ENCODE data around the gene ZNF98.

ZNF98 gene

GRCh38 chr19:22422211-22422610 lies at the start of gene ZNF98:
Gene ZNF98, minus strand, starts transcription at chr19:22422346. Its CDS starts 122 bp downstream, at chr19:22422224.
- no peak for DNase-seq

GRCh38 chr19:22446605-22447004 lies 24.5 kb upstream of the ZNF98 start:
- no peak for DNase-seq

GRCh38 chr19:22438011-22438410 lies 15.9 kb upstream of the ZNF98 start:
- no peak for DNase-seq

- no peak for DNase-seq
Measured at GRCh38 chr19:22427960-22428913, 6.1 kb upstream of the ZNF98 start.

DNA sequence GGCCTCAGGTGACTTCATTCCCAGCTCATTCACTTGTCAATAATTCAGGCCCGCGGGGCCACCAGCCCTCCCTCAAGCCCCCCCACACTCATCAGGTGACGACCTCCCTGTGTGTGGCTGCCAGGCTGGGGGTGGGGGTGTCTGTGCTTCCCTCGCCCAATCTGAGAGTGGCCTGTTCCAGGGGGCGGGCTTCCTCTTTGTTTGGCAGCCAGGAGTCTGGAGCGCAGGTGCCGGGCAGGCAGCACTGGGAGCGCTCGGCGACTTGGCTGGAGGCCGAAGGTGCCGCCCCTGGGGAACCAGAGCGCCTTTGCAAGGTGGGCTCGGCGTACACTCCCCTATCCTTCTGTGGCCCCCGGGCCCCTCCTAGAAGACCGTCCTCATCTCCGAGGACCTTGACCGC lies 5.4 kb upstream of the ZNF98 start:
- DNase-seq = no peak

- DNase-seq = no peak
Measured at GRCh38 chr19:22426901-22427300, 4.8 kb upstream of the ZNF98 start.

GRCh38 chr19:22421797-22422196 lies 349 bp downstream of the ZNF98 start:
- no peak for DNase-seq

DNA sequence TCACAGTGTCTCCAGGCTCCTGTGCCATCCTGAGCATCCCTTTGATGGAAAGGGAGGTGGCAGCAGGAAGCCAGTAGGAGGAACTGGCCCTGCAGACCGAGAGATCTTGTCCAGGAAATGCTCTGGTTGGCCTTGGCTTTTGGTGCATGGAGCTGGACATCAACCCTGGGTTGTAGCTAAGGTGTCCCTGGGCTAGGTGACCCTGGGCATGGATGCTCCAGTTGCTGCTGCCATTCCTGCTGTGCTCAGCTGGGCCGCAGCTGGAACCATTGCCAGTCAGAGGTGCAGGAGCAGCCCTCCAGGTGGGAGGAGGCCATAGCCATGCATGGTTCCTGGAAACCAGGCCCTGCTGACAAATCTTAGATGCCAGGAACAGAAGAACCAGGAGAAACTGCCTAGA lies 67.5 kb downstream of the ZNF98 start:
- no peak for DNase-seq
